ENCODE measurements around the gene MIA.

MIA gene

GRCh38 chr19:40755248-40755624 lies 20.1 kb upstream of the MIA start:
- Histone ChIP-seq H3K9me3 (ENCODE audit: low read length) (no peaks in the 10 kb centered on the region), H4K20me1 (ENCODE audit: insufficient read depth, low read length) (no peaks in the 10 kb centered on the region), H3K36me3 (ENCODE audit: insufficient read depth, low read length) (peaks cover 81% of the 10 kb centered on the region), H3K4me3 (ENCODE audit: low read depth, low read length, poor library complexity, severe bottlenecking) (peak overlapping the region; percentile 89), H3K27ac (ENCODE audit: low read depth, low read length, poor library complexity, severe bottlenecking) (peak overlapping the region; percentile 62), H3F3A (ENCODE audit: insufficient read depth, low read length) (no peaks in the 10 kb centered on the region), H3K79me2 (ENCODE audit: insufficient read depth, low read length) (peaks cover 63% of the 10 kb centered on the region), H3K4me1 (ENCODE audit: insufficient read depth, low read length, severe bottlenecking) (peaks cover 44% of the 10 kb centered on the region), H2AFZ (ENCODE audit: low read length) (no peak overlapping the region), H3K4me2 (ENCODE audit: low read length) (peak overlapping the region; percentile 73), H3K9ac (ENCODE audit: low read length) (no peak overlapping the region; the same call in 1 of the 2 replicates), H3K27me3 (ENCODE audit: insufficient read depth, low read length) (no peaks in the 10 kb centered on the region), H3K9me2 (ENCODE audit: low read depth, low read length) (no peaks in the 10 kb centered on the region)
- no peak for TF ChIP-seq CTCF (IDR thresholded peaks at IDR 0.05; ENCODE audit: low read length)
- TF ChIP-seq EZH2 (IDR thresholded peaks at IDR 0.05; ENCODE audit: borderline replicate concordance, low read length): no peak

GRCh38 chr19:40755791-40756190 lies 19.5 kb upstream of the MIA start:
- Histone ChIP-seq H3F3A (ENCODE audit: insufficient read depth, low read length) (no peaks in the 10 kb centered on the region), H3K4me2 (ENCODE audit: low read length) (peak overlapping the region; percentile 73), H4K20me1 (ENCODE audit: insufficient read depth, low read length) (no peaks in the 10 kb centered on the region), H3K36me3 (ENCODE audit: insufficient read depth, low read length) (peaks cover 87% of the 10 kb centered on the region), H3K9me3 (ENCODE audit: low read length) (no peaks in the 10 kb centered on the region), H3K9ac (ENCODE audit: low read length) (no peak overlapping the region; the same call in 1 of the 2 replicates), H3K79me2 (ENCODE audit: insufficient read depth, low read length) (peaks cover 63% of the 10 kb centered on the region), H3K4me3 (ENCODE audit: low read depth, low read length, poor library complexity, severe bottlenecking) (peak overlapping the region; percentile 89), H3K27ac (ENCODE audit: low read depth, low read length, poor library complexity, severe bottlenecking) (peak overlapping the region; percentile 62), H3K27me3 (ENCODE audit: insufficient read depth, low read length) (no peaks in the 10 kb centered on the region), H3K9me2 (ENCODE audit: low read depth, low read length) (no peaks in the 10 kb centered on the region), H2AFZ (ENCODE audit: low read length) (no peak overlapping the region), H3K4me1 (ENCODE audit: insufficient read depth, low read length, severe bottlenecking) (peaks cover 44% of the 10 kb centered on the region)
- TF ChIP-seq CTCF (IDR thresholded peaks at IDR 0.05; ENCODE audit: low read length) (no peak), EZH2 (IDR thresholded peaks at IDR 0.05; ENCODE audit: borderline replicate concordance, low read length) (no peak)

GRCh38 chr19:40756502-40757110 lies 18.7 kb upstream of the MIA start:
- Histone ChIP-seq H3K79me2 (ENCODE audit: insufficient read depth, low read length) (peaks cover 57% of the 10 kb centered on the region), H3F3A (ENCODE audit: insufficient read depth, low read length) (no peaks in the 10 kb centered on the region), H4K20me1 (ENCODE audit: insufficient read depth, low read length) (no peaks in the 10 kb centered on the region), H3K4me1 (ENCODE audit: insufficient read depth, low read length, severe bottlenecking) (peaks cover 44% of the 10 kb centered on the region), H3K36me3 (ENCODE audit: insufficient read depth, low read length) (peaks cover 89% of the 10 kb centered on the region), H3K9ac (ENCODE audit: low read length) (no peak overlapping the region), H3K27me3 (ENCODE audit: insufficient read depth, low read length) (no peaks in the 10 kb centered on the region), H3K4me2 (ENCODE audit: low read length) (peak overlapping the region; percentile 73; the same call in 1 of the 2 replicates), H3K4me3 (ENCODE audit: low read depth, low read length, poor library complexity, severe bottlenecking) (peak overlapping the region; percentile 89), H3K9me2 (ENCODE audit: low read depth, low read length) (no peaks in the 10 kb centered on the region), H3K27ac (ENCODE audit: low read depth, low read length, poor library complexity, severe bottlenecking) (no peak overlapping the region), H2AFZ (ENCODE audit: low read length) (no peak overlapping the region), H3K9me3 (ENCODE audit: low read length) (no peaks in the 10 kb centered on the region)
- TF ChIP-seq EZH2 (IDR thresholded peaks at IDR 0.05; ENCODE audit: borderline replicate concordance, low read length) (no peak), CTCF (IDR thresholded peaks at IDR 0.05; ENCODE audit: low read length) (no peak)

Measured in OCI-LY1 (cell line).